Measurements from ENCODE around the gene CTNNA3.
"Not testable (repeated sequence)": the region's sequence is repeated elsewhere in the genome, so short reads cannot be mapped to it uniquely, and the experiment has no call there.

Gene CTNNA3

GRCh38 chr10:67599597-67599996 is 96.4 kb downstream of the CTNNA3 start:
- DNase-seq: no peak

GRCh38 chr10:67596641-67597040 is 99.4 kb downstream of the CTNNA3 start:
- no peak for DNase-seq

- DNase-seq: no peak
These were observed 108.2 kb downstream of the CTNNA3 start for GRCh38 chr10:67587771-67588170.

GRCh38 chr10:67575532-67575931 is 120.5 kb downstream of the CTNNA3 start:
- no peak for DNase-seq

- DNase-seq: no peak
These were observed 122.5 kb downstream of the CTNNA3 start for GRCh38 chr10:67573484-67573883.

GRCh38 chr10:67571503-67571902 is 124.5 kb downstream of the CTNNA3 start:
- DNase-seq: no peak

- not testable (repeated sequence) for DNase-seq
These were observed 137.7 kb downstream of the CTNNA3 start for GRCh38 chr10:67558311-67558710.

GRCh38 chr10:67553254-67553653 is 142.7 kb downstream of the CTNNA3 start:
- no peak for DNase-seq

- no peak for DNase-seq
These were observed 145.1 kb downstream of the CTNNA3 start for GRCh38 chr10:67550838-67551402.

GRCh38 chr10:67550046-67550445 is 145.9 kb downstream of the CTNNA3 start:
- no peak for DNase-seq

GRCh38 chr10:67549390-67549789 is 146.6 kb downstream of the CTNNA3 start:
- peak; percentile 33 for DNase-seq

- DNase-seq: no peak
These were observed 154.6 kb downstream of the CTNNA3 start for GRCh38 chr10:67541411-67541810.

- DNase-seq: peak; percentile 77
These were observed 156.7 kb downstream of the CTNNA3 start for GRCh38 chr10:67539312-67539711.

GRCh38 chr10:67537906-67538305 is 158.1 kb downstream of the CTNNA3 start:
- peak; percentile 75 for DNase-seq

GRCh38 chr10:67533376-67533775 is 162.6 kb downstream of the CTNNA3 start:
- no peak for DNase-seq

GRCh38 chr10:67530990-67531389 is 165.0 kb downstream of the CTNNA3 start:
- DNase-seq: not testable (repeated sequence)

GRCh38 chr10:67527351-67527750 is 168.6 kb downstream of the CTNNA3 start:
- DNase-seq: no peak

- DNase-seq: peak; percentile 24
These were observed 174.4 kb downstream of the CTNNA3 start for GRCh38 chr10:67521546-67521945.

GRCh38 chr10:67520924-67521520 is 175.0 kb downstream of the CTNNA3 start:
- DNase-seq: peak; percentile 69

GRCh38 chr10:67519434-67519833 is 176.6 kb downstream of the CTNNA3 start:
- DNase-seq: peak; percentile 60

- no peak for DNase-seq
These were observed 177.2 kb downstream of the CTNNA3 start for GRCh38 chr10:67518756-67519155.

- no peak for DNase-seq
These were observed 178.0 kb downstream of the CTNNA3 start for GRCh38 chr10:67518043-67518442.

GRCh38 chr10:67506757-67507091 is 189.3 kb downstream of the CTNNA3 start:
- DNase-seq: no peak

- DNase-seq: peak; percentile 61
These were observed 189.8 kb downstream of the CTNNA3 start for GRCh38 chr10:67506083-67506756.
